ENCODE results near the gene SRP68. TPM values are rescaled to one million over a fixed set of nuclear protein-coding genes. Genes with fewer than 3 reads are reported as not detected.

Gene SRP68
- total and polyA plus RNA-seq, 9 of the 15 experiments (the other 6 are each of a cell fraction or from before 2014, with no cell fraction given), result 29.4 to 92.6 (median 36.2) TPM

DNA sequence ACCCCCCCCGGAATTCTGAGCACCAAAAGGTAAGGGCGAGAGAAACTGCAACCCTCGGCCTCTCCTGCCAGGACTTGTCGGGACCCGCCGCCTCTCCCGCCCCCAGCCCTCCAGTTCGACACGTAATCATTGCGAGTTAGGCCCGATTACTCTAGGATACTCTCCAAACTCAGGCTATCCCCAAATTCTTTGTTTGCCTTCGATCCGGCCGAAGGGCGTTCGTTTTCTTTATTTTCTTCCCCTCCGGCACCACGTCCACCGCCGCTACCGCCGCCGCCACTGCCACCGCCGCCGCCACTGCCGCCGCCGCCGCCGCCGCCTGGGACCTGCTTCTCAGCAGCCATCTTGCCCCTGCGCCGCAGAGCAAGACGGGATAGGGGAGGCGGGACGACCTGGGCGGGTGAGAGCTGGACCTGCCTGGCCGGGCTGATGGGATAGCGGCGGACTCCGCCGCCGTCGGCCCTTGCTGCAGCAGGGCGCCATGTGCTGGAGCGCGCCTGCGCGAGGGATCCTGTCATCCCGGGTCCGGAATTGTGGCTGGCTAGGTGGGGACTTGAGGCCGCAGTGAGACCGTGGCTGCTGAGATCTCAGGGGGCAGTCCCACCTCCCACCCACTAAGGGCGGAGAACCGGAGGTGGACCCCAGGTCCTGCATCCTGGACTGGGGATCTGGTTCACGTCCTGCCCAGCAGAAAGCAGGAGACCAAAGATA is at the start of gene SRP68 (continued):
- TF ChIP-seq PBX2 (CRISPR knock-in tag; IDR thresholded peaks at IDR 0.05; ENCODE audit: low read depth) (no peak), PBX2 (tag; conservative IDR thresholded peaks at IDR 0.05; ENCODE audit: low read depth) (no peak), TFAM (CRISPR knock-in tag; conservative IDR thresholded peaks at IDR 0.05) (no peak), PCBP2 (IDR thresholded peaks at IDR 0.05; ENCODE audit: low read depth, low read length, poor library complexity, severe bottlenecking) (no peak), SMARCA5 (IDR thresholded peaks at IDR 0.05) (no peak), ZBTB17 (CRISPR knock-in tag; IDR thresholded peaks at IDR 0.05) (0 out of 2 replicates have a peak, but pooled peaks have one; percentile 43), ZNF232 (CRISPR knock-in tag; IDR thresholded peaks at IDR 0.05) (no peak; the same call in 1 of the 2 replicates), XRCC5 (IDR thresholded peaks at IDR 0.05; ENCODE audit: low read depth, low read length) (peak; percentile 40; the same call in 1 of the 2 replicates), NR2C2 (CRISPR knock-in tag; IDR thresholded peaks at IDR 0.05) (0 out of 2 replicates have a peak, but pooled peaks have one; percentile 46), NR2C2 (tag; IDR thresholded peaks at IDR 0.05) (peak; percentile 91), SMAD4 (CRISPR knock-in tag; conservative IDR thresholded peaks at IDR 0.05) (peak; percentile 62; the same call in 1 of the 2 replicates), GABPB2 (CRISPR knock-in tag; conservative IDR thresholded peaks at IDR 0.05) (no peak), KLF6 (CRISPR knock-in tag; IDR thresholded peaks at IDR 0.05; ENCODE audit: borderline replicate concordance) (no peak), ZBTB8A (IDR thresholded peaks at IDR 0.05; ENCODE audit: partially characterized antibody) (no peak), ZNF217 (CRISPR knock-in tag; IDR thresholded peaks at IDR 0.05) (no peak), POLR2G (IDR thresholded peaks at IDR 0.05; ENCODE audit: low read depth, low read length) (peak; percentile 100), RAD51 (IDR thresholded peaks at IDR 0.05; ENCODE audit: borderline replicate concordance, low read depth) (no peak), EWSR1 (IDR thresholded peaks at IDR 0.05; ENCODE audit: borderline replicate concordance, low read depth, partially characterized antibody) (no peak), RBBP5 (IDR thresholded peaks at IDR 0.05; ENCODE audit: borderline replicate concordance, insufficient read depth, low read length, poor library complexity, severe bottlenecking) (peak; percentile 77), CTBP1 (IDR thresholded peaks at IDR 0.05; ENCODE audit: borderline replicate concordance) (peak; percentile 36; the same call in 1 of the 2 replicates), POLR2A (conservative IDR thresholded peaks at IDR 0.05) (peak; percentile 96)
- TF ChIP-seq, protein P1, sequence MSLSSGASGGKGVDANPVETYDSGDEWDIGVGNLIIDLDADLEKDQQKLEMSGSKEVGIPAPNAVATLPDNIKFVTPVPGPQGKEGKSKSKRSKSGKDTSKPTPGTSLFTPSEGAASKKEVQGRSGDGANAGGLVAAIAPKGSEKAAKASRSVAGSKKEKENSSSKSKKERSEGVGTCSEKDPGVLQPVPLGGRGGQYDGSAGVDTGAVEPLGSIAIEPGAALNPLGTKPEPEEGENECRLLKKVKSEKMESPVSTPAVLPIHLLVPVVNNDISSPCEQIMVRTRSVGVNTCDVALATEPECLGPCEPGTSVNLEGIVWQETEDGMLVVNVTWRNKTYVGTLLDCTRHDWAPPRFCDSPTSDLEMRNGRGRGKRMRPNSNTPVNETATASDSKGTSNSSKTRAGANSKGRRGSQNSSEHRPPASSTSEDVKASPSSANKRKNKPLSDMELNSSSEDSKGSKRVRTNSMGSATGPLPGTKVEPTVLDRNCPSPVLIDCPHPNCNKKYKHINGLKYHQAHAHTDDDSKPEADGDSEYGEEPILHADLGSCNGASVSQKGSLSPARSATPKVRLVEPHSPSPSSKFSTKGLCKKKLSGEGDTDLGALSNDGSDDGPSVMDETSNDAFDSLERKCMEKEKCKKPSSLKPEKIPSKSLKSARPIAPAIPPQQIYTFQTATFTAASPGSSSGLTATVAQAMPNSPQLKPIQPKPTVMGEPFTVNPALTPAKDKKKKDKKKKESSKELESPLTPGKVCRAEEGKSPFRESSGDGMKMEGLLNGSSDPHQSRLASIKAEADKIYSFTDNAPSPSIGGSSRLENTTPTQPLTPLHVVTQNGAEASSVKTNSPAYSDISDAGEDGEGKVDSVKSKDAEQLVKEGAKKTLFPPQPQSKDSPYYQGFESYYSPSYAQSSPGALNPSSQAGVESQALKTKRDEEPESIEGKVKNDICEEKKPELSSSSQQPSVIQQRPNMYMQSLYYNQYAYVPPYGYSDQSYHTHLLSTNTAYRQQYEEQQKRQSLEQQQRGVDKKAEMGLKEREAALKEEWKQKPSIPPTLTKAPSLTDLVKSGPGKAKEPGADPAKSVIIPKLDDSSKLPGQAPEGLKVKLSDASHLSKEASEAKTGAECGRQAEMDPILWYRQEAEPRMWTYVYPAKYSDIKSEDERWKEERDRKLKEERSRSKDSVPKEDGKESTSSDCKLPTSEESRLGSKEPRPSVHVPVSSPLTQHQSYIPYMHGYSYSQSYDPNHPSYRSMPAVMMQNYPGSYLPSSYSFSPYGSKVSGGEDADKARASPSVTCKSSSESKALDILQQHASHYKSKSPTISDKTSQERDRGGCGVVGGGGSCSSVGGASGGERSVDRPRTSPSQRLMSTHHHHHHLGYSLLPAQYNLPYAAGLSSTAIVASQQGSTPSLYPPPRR (CRISPR knock-in tag; IDR thresholded peaks at IDR 0.05; ENCODE audit: borderline replicate concordance), result 0 out of 2 replicates have a peak, but pooled peaks have one; percentile 48
